ENCODE data around the gene CARD6. TPM values are rescaled to one million over a fixed set of nuclear protein-coding genes. Genes with fewer than 3 reads are reported as not detected.

The CARD6 gene
- total and polyA plus RNA-seq, 2 of the 13 experiments (the other 11 are each of a cell fraction or from before 2014, with no cell fraction given), result 0.33 to 1.4 TPM

DNA sequence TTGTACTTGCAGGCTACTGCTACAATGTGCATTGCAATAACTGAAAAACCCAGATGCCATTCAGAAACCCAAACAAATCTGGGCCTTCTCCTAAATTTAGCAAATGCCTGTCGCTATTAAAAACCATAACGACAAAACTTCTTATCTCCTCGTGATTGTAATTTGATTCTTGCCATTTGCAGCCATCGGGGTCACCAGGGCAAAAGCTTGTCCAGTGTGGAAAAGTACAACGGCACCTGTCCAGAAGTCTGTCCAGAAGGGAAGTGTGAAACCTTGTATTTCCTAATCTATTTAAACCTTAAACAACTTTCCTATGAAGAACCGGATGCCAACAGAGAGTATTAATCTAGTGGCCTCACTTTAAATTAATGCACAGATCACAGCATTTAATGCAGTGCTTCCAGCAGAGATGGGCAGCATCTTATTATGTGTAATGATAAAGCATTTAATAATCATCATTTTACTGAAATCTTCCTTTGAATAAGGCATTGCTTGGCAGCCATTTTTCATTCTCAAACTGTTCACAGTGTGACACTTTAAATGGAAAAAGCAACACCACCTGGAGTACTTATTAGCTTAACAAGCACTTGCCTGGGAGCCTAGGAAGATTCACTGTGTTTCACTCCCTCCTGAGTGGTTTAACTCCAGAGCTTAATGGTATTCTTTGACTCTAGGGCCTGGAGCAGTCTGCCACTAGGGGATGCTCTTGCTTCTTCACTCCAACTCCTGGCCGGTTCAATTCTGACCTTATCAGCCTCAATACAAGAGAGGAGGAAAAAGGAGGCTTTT lies 63.2 kb downstream of the CARD6 start (continued):
- TF ChIP-seq ZNF629 (CRISPR knock-in tag; conservative IDR thresholded peaks at IDR 0.05) (no peak), ZNF280D (CRISPR knock-in tag; IDR thresholded peaks at IDR 0.05) (no peak), ZNF776 (CRISPR knock-in tag; IDR thresholded peaks at IDR 0.05) (no peak), SRSF4 (IDR thresholded peaks at IDR 0.05; ENCODE audit: low read depth, low read length, poor library complexity, severe bottlenecking) (no peak), ZNF570 (CRISPR knock-in tag; IDR thresholded peaks at IDR 0.05; ENCODE audit: borderline replicate concordance) (no peak), ZNF441 (CRISPR knock-in tag; IDR thresholded peaks at IDR 0.05; ENCODE audit: borderline replicate concordance) (no peak), ZNF597 (CRISPR knock-in tag; IDR thresholded peaks at IDR 0.05) (no peak), POLR2G (IDR thresholded peaks at IDR 0.05; ENCODE audit: low read depth, low read length) (no peak), FOXJ3 (CRISPR knock-in tag; IDR thresholded peaks at IDR 0.05; ENCODE audit: borderline replicate concordance) (no peak), PHB2 (IDR thresholded peaks at IDR 0.05; ENCODE audit: partially characterized antibody) (no peak), ZNF775 (CRISPR knock-in tag; IDR thresholded peaks at IDR 0.05; ENCODE audit: borderline replicate concordance) (no peak), U2AF1 (optimal IDR thresholded peaks at IDR 0.05; ENCODE audit: low read depth, low read length) (no peak)
- TF ChIP-seq, protein P1, sequence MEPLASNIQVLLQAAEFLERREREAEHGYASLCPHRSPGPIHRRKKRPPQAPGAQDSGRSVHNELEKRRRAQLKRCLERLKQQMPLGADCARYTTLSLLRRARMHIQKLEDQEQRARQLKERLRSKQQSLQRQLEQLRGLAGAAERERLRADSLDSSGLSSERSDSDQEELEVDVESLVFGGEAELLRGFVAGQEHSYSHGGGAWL (CRISPR knock-in tag; IDR thresholded peaks at IDR 0.05), result no peak
- TF ChIP-seq, protein P2, sequence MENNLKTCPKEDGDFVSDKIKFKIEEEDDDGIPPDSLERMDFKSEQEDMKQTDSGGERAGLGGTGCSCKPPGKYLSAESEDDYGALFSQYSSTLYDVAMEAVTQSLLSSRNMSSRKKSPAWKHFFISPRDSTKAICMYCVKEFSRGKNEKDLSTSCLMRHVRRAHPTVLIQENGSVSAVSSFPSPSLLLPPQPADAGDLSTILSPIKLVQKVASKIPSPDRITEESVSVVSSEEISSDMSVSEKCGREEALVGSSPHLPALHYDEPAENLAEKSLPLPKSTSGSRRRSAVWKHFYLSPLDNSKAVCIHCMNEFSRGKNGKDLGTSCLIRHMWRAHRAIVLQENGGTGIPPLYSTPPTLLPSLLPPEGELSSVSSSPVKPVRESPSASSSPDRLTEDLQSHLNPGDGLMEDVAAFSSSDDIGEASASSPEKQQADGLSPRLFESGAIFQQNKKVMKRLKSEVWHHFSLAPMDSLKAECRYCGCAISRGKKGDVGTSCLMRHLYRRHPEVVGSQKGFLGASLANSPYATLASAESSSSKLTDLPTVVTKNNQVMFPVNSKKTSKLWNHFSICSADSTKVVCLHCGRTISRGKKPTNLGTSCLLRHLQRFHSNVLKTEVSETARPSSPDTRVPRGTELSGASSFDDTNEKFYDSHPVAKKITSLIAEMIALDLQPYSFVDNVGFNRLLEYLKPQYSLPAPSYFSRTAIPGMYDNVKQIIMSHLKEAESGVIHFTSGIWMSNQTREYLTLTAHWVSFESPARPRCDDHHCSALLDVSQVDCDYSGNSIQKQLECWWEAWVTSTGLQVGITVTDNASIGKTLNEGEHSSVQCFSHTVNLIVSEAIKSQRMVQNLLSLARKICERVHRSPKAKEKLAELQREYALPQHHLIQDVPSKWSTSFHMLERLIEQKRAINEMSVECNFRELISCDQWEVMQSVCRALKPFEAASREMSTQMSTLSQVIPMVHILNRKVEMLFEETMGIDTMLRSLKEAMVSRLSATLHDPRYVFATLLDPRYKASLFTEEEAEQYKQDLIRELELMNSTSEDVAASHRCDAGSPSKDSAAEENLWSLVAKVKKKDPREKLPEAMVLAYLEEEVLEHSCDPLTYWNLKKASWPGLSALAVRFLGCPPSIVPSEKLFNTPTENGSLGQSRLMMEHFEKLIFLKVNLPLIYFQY (CRISPR knock-in tag; IDR thresholded peaks at IDR 0.05; ENCODE audit: borderline replicate concordance), result no peak
- TF ChIP-seq, protein P3, sequence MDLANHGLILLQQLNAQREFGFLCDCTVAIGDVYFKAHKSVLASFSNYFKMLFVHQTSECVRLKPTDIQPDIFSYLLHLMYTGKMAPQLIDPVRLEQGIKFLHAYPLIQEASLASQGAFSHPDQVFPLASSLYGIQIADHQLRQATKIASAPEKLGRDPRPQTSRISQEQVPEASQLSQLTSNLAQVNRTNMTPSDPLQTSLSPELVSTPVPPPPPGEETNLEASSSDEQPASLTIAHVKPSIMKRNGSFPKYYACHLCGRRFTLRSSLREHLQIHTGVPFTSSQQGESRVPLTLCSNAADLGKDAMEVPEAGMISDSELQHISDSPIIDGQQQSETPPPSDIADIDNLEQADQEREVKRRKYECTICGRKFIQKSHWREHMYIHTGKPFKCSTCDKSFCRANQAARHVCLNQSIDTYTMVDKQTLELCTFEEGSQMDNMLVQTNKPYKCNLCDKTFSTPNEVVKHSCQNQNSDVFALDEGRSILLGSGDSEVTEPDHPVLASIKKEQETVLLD (CRISPR knock-in tag; IDR thresholded peaks at IDR 0.05; ENCODE audit: low read depth), result no peak
- TF ChIP-seq, protein P4, sequence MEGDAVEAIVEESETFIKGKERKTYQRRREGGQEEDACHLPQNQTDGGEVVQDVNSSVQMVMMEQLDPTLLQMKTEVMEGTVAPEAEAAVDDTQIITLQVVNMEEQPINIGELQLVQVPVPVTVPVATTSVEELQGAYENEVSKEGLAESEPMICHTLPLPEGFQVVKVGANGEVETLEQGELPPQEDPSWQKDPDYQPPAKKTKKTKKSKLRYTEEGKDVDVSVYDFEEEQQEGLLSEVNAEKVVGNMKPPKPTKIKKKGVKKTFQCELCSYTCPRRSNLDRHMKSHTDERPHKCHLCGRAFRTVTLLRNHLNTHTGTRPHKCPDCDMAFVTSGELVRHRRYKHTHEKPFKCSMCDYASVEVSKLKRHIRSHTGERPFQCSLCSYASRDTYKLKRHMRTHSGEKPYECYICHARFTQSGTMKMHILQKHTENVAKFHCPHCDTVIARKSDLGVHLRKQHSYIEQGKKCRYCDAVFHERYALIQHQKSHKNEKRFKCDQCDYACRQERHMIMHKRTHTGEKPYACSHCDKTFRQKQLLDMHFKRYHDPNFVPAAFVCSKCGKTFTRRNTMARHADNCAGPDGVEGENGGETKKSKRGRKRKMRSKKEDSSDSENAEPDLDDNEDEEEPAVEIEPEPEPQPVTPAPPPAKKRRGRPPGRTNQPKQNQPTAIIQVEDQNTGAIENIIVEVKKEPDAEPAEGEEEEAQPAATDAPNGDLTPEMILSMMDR (CRISPR knock-in tag; IDR thresholded peaks at IDR 0.05), result peak; percentile 92
